Coronary artery (tissue), 2 donors: ENCODE results near the gene SHROOM3.

Experiments
- DNase-seq: peaks from one replicate; pipeline ENCODE4 v3.0.0-alpha.2; 2017; ENCODE audit warnings: low spot score
- H3K27ac ChIP-seq, 2 donors: fragments of 200-600 bp; sonication (generic); one replicate each; pipeline ENCODE4 v1.5.1; 2016 to 2019
- H3K4me3 ChIP-seq: fragments of 200-600 bp; sonication (generic); 2 replicates; pipeline ENCODE4 v1.5.1; 2016; ENCODE audit warnings: mild to moderate bottlenecking, moderate library complexity
- TF ChIP-seq, protein P1 (sequence below): fragments of 200-600 bp; sonication (generic); IDR thresholded peaks from one replicate; pipeline ENCODE4 v1.5.1; 2019; ENCODE audit warnings: antibody characterized with exemption

SHROOM3 gene

DNA sequence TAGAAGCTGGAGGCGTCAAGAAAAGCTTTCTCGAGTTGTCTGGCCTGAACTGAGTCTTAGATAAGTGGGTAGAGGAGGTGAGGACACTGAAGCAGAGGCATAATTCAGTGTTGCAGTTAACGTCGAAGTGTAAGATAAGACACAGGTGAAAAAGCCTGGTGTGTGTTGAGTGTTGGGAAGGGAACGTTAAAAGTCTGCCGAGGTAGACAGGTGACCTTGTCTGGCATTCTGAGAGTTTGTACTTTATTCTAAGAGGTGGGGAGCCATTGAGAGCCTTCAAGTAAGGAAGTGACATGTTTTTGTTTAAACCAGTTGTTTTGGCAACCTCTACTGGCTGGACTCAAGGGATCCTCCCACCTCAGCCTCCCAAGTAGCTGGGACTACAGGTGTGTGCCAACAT lies 219.1 kb downstream of the SHROOM3 start:
- DNase-seq = no peak
- TF ChIP-seq, protein P1, sequence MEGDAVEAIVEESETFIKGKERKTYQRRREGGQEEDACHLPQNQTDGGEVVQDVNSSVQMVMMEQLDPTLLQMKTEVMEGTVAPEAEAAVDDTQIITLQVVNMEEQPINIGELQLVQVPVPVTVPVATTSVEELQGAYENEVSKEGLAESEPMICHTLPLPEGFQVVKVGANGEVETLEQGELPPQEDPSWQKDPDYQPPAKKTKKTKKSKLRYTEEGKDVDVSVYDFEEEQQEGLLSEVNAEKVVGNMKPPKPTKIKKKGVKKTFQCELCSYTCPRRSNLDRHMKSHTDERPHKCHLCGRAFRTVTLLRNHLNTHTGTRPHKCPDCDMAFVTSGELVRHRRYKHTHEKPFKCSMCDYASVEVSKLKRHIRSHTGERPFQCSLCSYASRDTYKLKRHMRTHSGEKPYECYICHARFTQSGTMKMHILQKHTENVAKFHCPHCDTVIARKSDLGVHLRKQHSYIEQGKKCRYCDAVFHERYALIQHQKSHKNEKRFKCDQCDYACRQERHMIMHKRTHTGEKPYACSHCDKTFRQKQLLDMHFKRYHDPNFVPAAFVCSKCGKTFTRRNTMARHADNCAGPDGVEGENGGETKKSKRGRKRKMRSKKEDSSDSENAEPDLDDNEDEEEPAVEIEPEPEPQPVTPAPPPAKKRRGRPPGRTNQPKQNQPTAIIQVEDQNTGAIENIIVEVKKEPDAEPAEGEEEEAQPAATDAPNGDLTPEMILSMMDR = no peak
- Histone ChIP-seq H3K27ac (peak overlapping the region in 1 of 2 donors; percentile 36), H3K4me3 (no peak overlapping the region)

DNA sequence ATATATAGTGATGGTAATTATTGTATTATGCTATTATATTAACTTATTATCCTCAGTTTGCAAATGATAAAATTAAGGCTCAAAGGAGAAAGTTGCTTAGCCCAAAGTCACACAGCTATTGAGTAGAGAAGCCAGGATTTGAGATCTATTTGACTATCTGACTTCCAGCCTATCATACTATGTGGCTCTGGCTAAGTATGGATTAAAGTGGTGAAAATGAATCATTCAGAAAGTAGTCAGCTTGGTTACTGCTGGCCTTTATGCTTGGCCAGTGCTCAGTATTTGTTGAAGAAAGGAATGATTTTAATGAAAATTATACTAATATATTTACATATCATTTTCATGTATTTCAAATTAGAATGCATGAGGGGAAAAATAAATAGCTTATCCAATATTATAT lies 219.8 kb downstream of the SHROOM3 start:
- DNase-seq = no peak
- TF ChIP-seq, protein P1 = no peak
- Histone ChIP-seq H3K4me3 (no peak overlapping the region), H3K27ac (peak overlapping the region; percentile 64 to 85)

DNA sequence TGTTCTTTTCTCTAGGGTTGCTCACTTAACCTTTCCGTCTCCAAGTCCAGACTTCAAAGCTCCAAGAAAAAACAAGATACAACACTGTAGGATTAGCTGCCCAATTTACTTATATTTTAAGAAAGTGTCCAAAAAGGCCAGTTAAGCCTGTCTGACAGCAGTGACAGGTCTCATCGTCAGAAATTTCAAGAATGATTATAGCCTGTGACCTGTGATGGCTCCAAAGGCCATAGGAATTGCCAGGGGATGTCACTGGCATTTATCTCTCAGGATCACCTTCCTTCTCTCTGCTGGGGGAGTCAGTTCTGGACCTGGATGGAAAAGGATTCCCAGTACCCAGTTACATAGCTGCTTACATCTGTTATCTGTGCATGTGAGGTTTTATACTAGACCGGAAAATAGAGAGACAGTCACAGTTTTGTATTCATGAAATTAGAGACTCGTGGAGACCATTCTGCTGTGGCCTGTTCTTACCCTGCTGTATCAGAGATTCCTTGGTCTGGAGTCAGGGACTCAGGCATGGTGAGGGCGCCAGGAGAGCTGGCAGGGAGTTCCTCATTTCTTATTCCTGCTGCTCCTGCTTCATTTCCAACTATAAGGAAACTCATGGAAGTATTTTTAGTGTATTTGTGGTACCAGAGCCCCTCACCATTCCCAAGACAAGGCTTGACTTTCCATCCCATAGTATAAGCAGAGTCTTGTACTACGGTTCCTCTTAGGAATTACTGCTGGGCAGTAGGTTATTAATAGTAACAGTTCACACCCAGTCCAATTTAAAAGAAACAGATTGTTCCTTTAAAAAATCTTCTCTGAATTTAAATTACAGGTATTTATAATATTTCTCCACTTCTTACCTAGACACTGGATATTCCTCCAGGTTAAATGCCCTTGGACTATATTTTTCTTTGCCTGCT lies 220.8 kb downstream of the SHROOM3 start:
- TF ChIP-seq, protein P1 = no peak
- Histone ChIP-seq H3K4me3 (no peak overlapping the region), H3K27ac (peak overlapping the region; percentile 64 to 85)
- DNase-seq = no peak

DNA sequence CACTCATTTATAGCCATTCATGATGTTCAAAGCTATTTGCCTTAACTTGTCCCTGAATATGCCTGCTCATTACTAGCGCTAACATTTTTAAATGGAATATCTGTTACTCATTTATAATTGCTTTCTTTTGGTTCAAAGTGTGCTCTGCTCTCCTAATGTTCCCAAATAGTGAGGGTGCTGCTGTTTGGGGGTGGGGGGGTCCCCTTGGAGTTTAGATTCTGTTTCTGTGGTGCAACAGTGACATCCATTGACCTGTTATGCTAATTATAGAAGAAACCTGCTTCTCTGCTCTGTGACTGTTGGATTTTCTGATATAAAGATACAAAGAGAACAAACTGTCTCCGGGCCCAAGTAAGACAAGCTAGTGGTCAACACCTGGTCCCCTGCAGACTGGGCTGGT lies 222.4 kb downstream of the SHROOM3 start:
- no peak for DNase-seq
- Histone ChIP-seq H3K27ac (peak overlapping the region; percentile 20 to 77), H3K4me3 (no peak overlapping the region)
- TF ChIP-seq, protein P1 = no peak

DNA sequence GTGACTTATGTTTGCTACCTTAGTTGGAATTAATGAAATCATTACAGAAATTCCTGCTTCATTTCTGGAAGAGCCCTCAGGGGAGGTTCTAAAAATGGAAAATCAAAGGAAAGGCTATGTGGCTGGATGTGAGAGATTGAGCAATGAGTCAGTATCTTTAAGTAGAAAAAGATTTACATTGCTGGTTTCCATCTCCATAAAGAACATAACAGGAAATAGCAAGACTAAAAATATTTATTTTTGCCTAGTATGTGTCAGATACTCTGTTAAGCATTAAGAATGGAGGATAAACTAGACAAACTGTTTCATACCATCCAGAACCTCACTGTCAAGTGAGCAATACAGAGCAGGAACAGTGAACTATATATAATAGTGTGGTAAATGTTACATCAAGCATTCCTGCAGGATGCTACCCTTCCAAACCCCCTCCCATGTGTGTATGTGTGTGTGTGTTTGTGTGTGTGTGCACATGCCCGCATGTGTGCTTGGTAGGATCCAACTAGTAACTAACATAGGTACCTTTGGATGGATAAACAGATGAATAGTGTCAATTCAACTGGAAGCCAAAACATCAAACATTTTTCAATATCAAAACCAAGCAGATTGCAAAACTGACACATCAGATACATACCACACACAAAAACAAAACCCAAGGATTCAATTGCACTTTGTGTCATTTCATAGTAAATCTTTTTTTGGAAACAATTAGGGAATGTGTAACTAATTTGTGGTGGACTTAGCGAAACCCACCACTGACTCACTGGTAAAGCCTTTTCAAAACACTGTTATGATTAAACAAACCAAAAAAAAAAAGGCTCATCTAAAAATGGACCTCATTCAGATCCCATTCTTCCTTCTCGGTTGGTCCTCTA lies 223.4 kb downstream of the SHROOM3 start:
- DNase-seq = no peak
- Histone ChIP-seq H3K4me3 (no peak overlapping the region), H3K27ac (peak overlapping the region in 1 of 2 donors; percentile 77)
- TF ChIP-seq, protein P1 = no peak

DNA sequence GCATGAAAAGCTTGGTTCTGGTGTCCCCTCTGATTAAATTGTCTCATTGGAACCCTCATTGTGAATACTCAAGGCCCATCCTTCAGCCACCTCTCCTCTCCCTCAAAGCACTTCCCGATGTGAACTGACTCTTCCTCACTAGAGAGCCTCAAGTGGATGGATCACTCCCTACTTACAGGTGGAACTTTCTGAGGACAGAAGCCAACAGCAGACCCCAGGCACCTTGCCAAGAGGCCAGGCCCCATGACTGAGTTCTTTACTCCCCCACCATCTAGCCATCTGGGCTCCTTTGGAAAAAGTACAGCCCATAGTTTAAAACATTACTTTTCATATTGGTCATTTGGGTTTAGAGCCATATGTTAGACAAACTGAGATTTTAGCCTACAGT lies 224.1 kb downstream of the SHROOM3 start:
- no peak overlapping the region for H3K4me3 ChIP-seq
- DNase-seq = no peak
- peak overlapping the region in 1 of 2 donors; percentile 14 for H3K27ac ChIP-seq
- TF ChIP-seq, protein P1 = no peak
